Stimulated activated CD4-positive, alpha-beta T cell treated with anti-CD3 and anti-CD28 coated beads, Interleukin-4, amount 100 ng/mL, for 1 hour (primary cell): ENCODE measurements around the gene CYB5R3.
"Not testable (repeated sequence)": the region's sequence is repeated elsewhere in the genome, so short reads cannot be mapped to it uniquely, and the experiment has no call there.

ENCODE experiments used
- DNase-seq: peaks from one replicate; pipeline ENCODE4 v3.0.0-alpha.2; 2020

CYB5R3 gene

DNA sequence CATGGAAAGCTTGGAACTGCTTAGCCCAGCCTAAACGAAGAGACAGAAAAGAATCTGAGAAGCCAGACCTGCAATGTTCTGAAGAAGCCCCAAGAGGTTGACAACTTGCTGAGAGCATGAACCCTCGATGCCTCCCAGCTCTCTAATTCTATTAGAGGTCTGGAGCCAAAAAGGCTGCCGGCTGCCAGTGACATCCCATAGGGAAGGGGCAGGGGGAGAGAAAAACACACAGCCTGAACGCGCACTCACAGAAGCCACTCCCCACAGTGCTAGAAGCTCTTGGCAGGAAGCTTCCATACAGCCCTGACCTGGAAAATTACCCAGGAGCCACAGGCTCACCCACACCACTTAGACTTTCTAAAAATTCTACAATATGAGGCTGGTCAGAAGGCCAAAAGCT is 52.9 kb downstream of the CYB5R3 start:
- DNase-seq = no peak

DNA sequence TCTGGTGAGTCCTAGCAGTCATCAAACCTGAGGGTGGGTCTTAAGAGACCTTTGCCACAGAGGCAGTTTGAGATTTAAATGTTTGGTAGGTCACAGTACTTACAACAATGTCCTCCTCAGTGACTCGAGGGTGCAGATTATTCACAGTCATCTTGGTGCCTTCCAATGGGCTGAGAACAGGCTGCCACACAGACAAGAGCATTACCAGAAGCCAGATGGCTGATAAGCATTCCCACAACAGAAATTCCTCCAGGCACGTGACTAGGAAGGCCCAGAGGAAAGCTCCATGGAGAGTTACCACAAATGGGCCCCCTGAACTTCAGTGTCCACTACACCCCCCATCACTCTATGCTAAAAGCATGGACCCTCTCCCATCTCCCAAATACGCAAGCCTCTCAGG is 53.8 kb downstream of the CYB5R3 start:
- DNase-seq = no peak

DNA sequence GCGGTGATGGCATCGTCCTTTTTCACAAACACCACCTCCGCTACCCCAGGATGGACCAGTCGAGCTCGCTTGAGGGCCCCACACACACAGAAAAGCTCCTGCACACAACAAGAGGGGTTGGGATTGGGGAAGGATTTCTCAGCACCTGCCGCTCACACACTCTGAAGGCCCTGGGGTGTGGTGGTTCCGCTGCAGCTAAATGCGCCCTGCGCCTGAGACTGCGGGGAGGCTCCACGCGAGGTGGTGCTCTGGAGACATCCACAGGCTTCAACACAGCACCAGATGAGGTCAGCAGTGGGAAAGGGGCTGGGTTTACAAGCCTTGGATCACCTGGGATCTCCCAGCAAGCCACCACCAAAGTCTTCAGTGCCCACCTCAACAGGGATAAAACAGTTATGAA is 57.2 kb downstream of the CYB5R3 start:
- no peak for DNase-seq

GRCh38 chr22:42587588-42588175 is 61.5 kb downstream of the CYB5R3 start:
- DNase-seq = no peak

DNA sequence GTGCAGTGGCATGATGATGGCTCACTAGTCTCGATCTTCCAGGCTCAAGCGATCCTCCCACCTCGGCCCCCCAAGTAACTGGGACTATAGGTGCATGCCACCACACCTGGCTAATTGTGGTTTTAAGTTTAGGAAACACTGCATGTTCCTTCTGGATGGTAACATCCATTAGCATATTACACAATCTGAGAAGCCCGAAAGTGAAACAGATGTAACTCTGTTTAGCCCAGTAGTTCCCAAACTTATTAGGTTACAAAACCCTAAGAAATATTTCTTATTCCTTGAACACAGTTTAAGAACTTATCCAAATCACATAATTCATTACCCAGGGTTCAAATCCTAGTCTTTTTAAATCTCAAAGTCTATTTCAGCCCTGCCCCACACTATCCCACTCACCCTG is 62.8 kb downstream of the CYB5R3 start:
- no peak for DNase-seq

DNA sequence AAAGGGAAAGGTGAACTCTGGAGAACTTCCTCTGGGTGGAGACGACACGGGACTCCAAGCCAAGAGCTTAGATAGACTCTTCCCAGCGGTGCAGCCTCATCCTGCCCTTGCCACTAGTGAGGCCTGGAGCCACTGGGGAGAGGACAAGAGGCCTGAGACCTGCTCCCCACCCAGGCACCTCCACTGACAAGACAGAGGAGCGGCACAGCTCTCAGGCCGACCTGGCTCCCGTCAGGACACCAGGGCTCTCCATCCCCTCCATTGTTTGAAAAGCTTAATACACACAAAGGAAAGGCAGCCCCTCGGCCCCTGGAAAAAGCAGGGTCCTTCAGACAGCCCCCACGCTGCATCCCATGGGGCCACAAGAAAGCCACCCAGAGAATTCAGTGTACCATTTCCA is 64.1 kb downstream of the CYB5R3 start:
- no peak for DNase-seq

DNA sequence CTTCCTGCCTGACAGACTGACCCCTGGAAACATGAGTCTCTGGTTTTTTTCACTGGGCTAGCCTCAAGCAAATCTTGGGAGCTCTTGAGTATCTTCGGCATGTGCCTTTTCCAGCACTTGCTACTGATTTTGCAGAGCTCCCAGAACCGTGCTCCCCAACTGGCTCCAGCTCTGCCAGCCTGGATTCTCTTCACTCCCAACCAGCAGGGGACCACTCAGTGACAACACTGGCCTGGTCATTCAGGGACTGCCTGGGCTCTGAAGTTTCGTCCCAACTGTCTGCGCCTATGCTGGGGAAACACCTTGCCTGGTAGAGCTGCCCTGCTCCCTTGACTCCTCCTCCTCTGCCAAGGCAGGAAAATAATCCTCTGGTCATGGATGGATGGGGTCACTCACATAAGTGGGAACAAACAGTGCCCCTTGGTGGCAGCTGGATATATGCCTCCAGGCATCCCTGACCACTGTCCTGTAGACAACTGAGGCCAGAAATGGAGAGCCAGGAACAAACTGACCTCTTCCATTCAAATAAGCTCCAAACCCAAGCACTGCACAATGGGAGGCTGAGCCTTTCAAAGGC is 64.7 kb downstream of the CYB5R3 start:
- no peak for DNase-seq

GRCh38 chr22:42582987-42583386 is 66.2 kb downstream of the CYB5R3 start:
- no peak for DNase-seq

- peak; percentile 88 for DNase-seq
These were observed 67.2 kb downstream of the CYB5R3 start for GRCh38 chr22:42581762-42582716.

DNA sequence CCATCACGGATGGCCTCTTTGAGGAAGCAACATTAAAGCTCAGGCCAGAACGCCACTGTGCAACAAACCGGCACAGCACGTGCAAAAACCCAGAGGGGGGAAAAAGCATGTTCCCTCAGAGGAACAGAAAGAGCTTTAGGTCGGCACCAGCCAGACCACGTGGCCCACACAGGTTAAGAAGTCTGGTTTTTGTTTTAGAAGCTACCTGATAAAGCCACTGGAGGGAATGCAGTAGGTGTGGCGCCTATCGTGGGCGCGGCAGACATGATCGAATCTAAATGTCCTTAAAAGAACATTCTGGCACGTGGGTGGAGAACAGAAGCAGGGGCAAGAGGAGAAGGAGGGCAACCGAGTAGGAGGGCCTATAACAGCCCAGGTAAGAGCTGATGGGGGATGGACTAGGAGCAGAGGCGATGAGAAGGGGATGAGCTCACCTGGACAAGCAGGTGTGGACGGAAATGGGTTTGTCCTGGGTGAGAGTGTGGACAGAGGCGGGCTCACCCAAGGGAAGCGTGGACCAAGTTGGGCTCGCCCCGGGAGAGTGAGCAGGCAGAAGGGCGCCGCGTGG is 67.9 kb downstream of the CYB5R3 start:
- not testable (repeated sequence) for DNase-seq

GRCh38 chr22:42580040-42580439 is 69.2 kb downstream of the CYB5R3 start:
- not testable (repeated sequence) for DNase-seq

GRCh38 chr22:42577623-42578240 is 71.5 kb downstream of the CYB5R3 start:
- no peak for DNase-seq

DNA sequence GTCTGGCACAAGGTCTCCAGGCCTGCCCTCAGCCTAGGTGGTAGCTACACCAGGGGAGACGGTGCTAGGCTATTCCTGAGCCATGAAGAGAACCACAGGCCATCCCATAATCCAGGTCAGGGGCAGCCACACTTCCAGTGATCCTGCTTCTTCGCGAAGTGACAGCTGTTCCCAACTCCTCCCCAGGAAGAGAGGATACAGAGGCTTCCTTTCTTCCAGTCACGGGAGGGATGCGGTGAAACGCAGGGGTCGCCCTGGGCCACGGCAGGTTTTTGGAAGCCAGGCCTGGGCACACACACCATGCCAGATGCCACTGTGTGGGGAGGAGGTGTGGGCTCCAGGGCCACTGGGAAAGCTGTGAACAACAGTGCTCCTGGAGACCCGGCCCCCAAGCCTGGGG is 72.1 kb downstream of the CYB5R3 start:
- not testable (repeated sequence) for DNase-seq

GRCh38 chr22:42575996-42576574 is 73.1 kb downstream of the CYB5R3 start:
- DNase-seq = not testable (repeated sequence)

GRCh38 chr22:42574468-42574867 is 74.7 kb downstream of the CYB5R3 start:
- not testable (repeated sequence) for DNase-seq

DNA sequence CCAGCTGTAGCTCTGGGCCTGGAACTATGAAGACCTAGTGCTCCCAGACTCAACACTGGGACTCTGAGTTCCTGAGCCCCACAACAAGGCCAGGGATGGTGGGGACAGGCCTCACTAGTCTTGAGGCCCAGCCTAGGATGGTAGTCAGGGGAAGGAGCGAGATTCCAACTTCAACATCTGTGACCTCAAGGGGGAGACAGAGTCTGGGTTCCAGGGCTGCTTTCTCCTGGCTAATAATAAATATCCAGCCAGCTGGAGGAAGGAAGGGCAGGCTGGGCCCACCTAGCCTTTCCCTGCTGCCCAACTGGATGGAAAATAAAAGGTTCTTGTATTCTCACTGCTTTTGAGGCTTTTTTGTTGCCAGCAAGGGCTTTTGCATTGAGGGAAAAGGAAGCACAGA is 75.1 kb downstream of the CYB5R3 start:
- not testable (repeated sequence) for DNase-seq

GRCh38 chr22:42571068-42571467 is 78.1 kb downstream of the CYB5R3 start:
- DNase-seq = not testable (repeated sequence)

GRCh38 chr22:42570580-42570979 is 78.6 kb downstream of the CYB5R3 start:
- not testable (repeated sequence) for DNase-seq

DNA sequence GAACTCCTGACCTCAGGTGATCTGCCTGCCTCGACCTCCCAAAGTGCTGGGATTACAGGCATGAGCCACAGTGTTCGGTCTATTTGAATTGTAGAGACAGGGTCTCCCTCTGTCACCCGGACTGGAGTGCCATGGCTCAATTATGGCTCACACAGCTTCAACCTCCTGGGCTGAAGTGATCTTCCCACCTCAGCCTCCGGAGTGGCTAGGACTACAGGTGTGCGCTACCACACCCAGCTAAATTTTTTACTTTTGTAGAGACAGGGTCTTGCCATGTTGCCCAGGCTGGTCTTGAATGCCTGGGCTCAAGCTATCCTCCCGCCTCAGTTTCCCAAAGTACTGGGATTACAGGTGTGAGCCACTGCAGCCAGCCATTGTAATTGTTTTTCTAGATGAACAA is 81.2 kb downstream of the CYB5R3 start:
- not testable (repeated sequence) for DNase-seq
